Testis (tissue), 3 donors: Measurements from ENCODE around the gene BTBD6. TPM values are rescaled to one million over a fixed set of nuclear protein-coding genes. Genes with fewer than 3 reads are reported as not detected.

Experiments
- DNase-seq: peaks from one replicate; pipeline ENCODE4 v3.0.0-alpha.2; 2019
- H3K27ac ChIP-seq, 2 donors: fragments of 200-600 bp; sonication (generic); one replicate each; pipeline ENCODE4 v1.5.1; 2019
- H3K27me3 ChIP-seq: fragments of 200-600 bp; sonication (generic); one replicate; pipeline ENCODE4 v1.5.1; 2019
- H3K36me3 ChIP-seq: fragments of 200-600 bp; sonication (generic); one replicate; pipeline ENCODE4 v1.5.1; 2017; ENCODE audit warnings: low read depth; ENCODE audit errors: missing control alignments
- H3K4me1 ChIP-seq: fragments of 200-600 bp; sonication (generic); one replicate; pipeline ENCODE4 v1.5.1; 2019
- H3K4me3 ChIP-seq, 2 donors: fragments of 200-600 bp; sonication (generic); one replicate each; pipeline ENCODE4 v1.5.1; 2017 to 2019
- H3K9me3 ChIP-seq: fragments of 200-600 bp; sonication (generic); one replicate; pipeline ENCODE4 v1.5.1; 2017
- POLR2A ChIP-seq: fragments of 450-650 bp; IDR thresholded peaks from one replicate; pipeline ENCODE4 v1.6.1; 2017; ENCODE audit warnings: antibody characterized with exemption, mild to moderate bottlenecking, moderate library complexity
- WGBS, 2 donors: methylation state at CpG; one replicate each; pipeline ENCODE4 v1.1.5; 2018; 5-methylcytosine and 5-hydroxymethylcytosine counted together
- intact Hi-C: fragments of 100-400 bp; cut with DNase I; formaldehyde crosslinking; loops from one replicate; pipeline ENCODE4 v1.15.1; 2023; ENCODE audit warnings: low total_unique reads
- polyA plus RNA-seq: library from polyadenylated mRNA; stranded (reverse); fragments of 350-450 nt; fragmentation: Illumina TruSeq; extraction: RNeasy Lipid Tissue Mini Kit (QIAGEN cat#74804); gene quantifications from one replicate; pipeline ENCODE4 v1.2.3, GENCODE V29; 2014; ENCODE audit warnings: low read depth, low replicate concordance; ENCODE audit not compliant: insufficient read depth
- total RNA-seq, 2 donors: library from RNA; depleted of rRNA; stranded (reverse); fragments of >200 nt; gene quantifications; one replicate each; pipeline ENCODE4 v1.2.3, GENCODE V29; 2016
- TF ChIP-seq, protein P1 (sequence below), 3 experiments: fragments of 450-650 bp in 2 of 3; fragments of 200-600 bp in 1 of 3; sonication (generic) in 1 of 3; IDR thresholded peaks; one replicate each; pipeline ENCODE4 v1.5.1; 2016 to 2019; ENCODE audit warnings: antibody characterized with exemption in 3 of 3, mild to moderate bottlenecking in 2 of 3, moderate library complexity in 1 of 3

Gene BTBD6
- total and polyA plus RNA-seq, 3 donors from 2014 or later = 84.1 to 120 (median 97.6) TPM

DNA sequence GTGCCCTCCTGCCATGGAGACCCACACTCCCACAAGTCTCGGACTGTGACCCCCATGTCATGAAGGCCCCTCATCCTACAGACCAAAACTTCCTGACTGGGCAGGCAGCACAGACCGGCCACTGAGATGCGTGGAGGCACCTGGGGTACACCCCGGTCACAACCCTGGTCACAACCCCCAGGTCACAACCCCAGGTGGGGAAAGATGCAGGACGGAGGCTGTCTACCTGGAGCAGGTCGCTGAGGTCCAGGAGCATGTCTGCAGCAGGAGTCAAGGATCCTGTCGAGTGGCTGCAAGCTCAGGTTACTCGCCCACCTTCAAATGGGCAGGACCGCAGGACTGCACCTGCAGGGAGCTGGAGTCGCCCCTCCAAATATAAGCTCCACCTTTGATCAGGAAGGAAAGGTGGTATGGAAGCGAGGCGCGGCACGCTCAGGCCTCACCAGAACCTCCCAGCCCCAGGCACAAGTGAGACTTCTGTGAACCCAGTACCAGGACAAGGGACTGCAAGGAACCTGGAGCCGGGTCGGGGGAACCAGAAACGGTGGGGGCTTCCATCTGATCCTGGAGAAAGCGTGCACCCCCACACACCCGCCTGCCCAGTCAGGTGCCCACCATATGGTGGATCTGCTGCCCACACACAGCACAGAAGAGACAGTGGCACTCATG is 8.1 kb downstream of the BTBD6 start:
- no peak for TF ChIP-seq POLR2A
- TF ChIP-seq, protein P1, sequence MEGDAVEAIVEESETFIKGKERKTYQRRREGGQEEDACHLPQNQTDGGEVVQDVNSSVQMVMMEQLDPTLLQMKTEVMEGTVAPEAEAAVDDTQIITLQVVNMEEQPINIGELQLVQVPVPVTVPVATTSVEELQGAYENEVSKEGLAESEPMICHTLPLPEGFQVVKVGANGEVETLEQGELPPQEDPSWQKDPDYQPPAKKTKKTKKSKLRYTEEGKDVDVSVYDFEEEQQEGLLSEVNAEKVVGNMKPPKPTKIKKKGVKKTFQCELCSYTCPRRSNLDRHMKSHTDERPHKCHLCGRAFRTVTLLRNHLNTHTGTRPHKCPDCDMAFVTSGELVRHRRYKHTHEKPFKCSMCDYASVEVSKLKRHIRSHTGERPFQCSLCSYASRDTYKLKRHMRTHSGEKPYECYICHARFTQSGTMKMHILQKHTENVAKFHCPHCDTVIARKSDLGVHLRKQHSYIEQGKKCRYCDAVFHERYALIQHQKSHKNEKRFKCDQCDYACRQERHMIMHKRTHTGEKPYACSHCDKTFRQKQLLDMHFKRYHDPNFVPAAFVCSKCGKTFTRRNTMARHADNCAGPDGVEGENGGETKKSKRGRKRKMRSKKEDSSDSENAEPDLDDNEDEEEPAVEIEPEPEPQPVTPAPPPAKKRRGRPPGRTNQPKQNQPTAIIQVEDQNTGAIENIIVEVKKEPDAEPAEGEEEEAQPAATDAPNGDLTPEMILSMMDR (IDR thresholded peaks at IDR 0.05) = no peak
- no peaks in the 10 kb centered on the region for H3K4me1 ChIP-seq
- DNase-seq = no peak

GRCh38 chr14:105257464-105257863 is 9.1 kb downstream of the BTBD6 start:
- DNase-seq = no peak
- 92 to 94% methylated on average over 8 to 15 of the region's 15 CpGs for WGBS, 2 donors
- Histone ChIP-seq H3K27me3 (no peaks in the 10 kb centered on the region), H3K9me3 (no peaks in the 10 kb centered on the region), H3K4me3 (no peak overlapping the region), H3K27ac (no peak overlapping the region), H3K36me3 (no peaks in the 10 kb centered on the region), H3K4me1 (no peaks in the 10 kb centered on the region)
- TF ChIP-seq, protein P1 (IDR thresholded peaks at IDR 0.05) = no peak
- TF ChIP-seq POLR2A = no peak
- intact Hi-C loops = no loop called here

More for the DNA sequence above, 8.1 kb downstream of the BTBD6 start:
- Histone ChIP-seq H3K27me3 (no peaks in the 10 kb centered on the region), H3K36me3 (no peaks in the 10 kb centered on the region), H3K4me3 (no peak overlapping the region), H3K27ac (no peak overlapping the region), H3K9me3 (no peaks in the 10 kb centered on the region)
- intact Hi-C loops = no loop called here
- 95 to 98% methylated on average over 10 to 19 of the region's 19 CpGs for WGBS, 2 donors

- no peaks in the 10 kb centered on the region for H3K27me3 ChIP-seq
- no peaks in the 10 kb centered on the region for H3K4me1 ChIP-seq
- no peak for DNase-seq
- no peak overlapping the region for H3K27ac ChIP-seq
- no peaks in the 10 kb centered on the region for H3K36me3 ChIP-seq
- no peak overlapping the region for H3K4me3 ChIP-seq
- intact Hi-C loops = no loop called here
- no peak for TF ChIP-seq POLR2A
- TF ChIP-seq, protein P1 (IDR thresholded peaks at IDR 0.05) = no peak
- WGBS, 2 donors = 89 to 96% methylated on average over 7 of the region's 7 CpGs
- H3K9me3 ChIP-seq = no peaks in the 10 kb centered on the region
Observed at GRCh38 chr14:105258846-105259245, 10.5 kb downstream of the BTBD6 start.

DNA sequence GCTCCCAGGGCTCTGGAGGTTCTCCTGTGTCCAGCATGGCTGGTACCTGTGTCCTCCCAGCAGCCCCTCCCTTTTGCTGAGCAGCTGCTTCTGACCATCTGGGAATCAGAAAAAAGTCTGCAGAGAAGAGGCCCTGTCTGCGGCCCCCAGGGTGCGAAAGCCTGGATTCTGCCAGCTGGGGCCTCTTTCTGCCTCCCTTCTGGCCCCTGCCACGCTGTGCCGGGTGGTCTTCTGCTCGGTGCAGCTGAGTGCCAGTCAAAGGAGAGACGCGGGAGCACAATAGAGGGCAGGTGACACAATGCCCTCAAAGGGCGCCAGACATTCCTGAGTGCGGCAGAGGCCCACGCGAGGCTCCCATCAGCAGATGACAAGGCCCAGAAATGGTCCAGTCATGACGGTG is 12.6 kb downstream of the BTBD6 start:
- H3K9me3 ChIP-seq = no peaks in the 10 kb centered on the region
- no peaks in the 10 kb centered on the region for H3K36me3 ChIP-seq
- DNase-seq = no peak
- TF ChIP-seq POLR2A = no peak
- TF ChIP-seq, protein P1 (IDR thresholded peaks at IDR 0.05) = no peak
- H3K27ac ChIP-seq = no peak overlapping the region
- WGBS, 2 donors = 89 to 97% methylated on average over 5 to 11 of the region's 12 CpGs
- no peaks in the 10 kb centered on the region for H3K27me3 ChIP-seq
- intact Hi-C loops = no loop called here
- no peaks in the 10 kb centered on the region for H3K4me1 ChIP-seq
- H3K4me3 ChIP-seq = no peak overlapping the region

DNA sequence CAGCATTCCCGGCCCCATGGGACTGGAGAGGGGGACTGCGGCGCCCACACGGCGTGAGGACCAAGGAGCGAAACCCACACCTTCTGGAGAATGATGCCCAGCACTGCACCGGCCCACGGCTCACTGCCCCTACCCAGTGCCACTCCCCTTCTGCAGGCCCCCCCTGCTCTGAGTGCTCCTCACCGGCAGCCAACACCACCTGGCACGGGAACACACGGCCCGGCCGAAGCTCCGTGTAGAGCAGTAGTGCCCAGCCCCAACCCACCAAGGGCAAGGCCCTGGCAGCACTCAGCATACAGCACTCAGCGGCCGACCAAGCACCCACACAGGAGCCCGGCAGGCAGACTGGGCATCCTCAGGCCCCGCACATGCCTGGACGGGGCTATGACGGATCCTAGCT is 13.4 kb downstream of the BTBD6 start:
- no peaks in the 10 kb centered on the region for H3K27me3 ChIP-seq
- WGBS, 2 donors = 92 to 96% methylated on average over 8 to 20 of the region's 20 CpGs
- no peak overlapping the region for H3K4me3 ChIP-seq
- no peak overlapping the region for H3K27ac ChIP-seq
- TF ChIP-seq, protein P1 (IDR thresholded peaks at IDR 0.05) = no peak
- TF ChIP-seq POLR2A = no peak
- H3K9me3 ChIP-seq = no peaks in the 10 kb centered on the region
- no peaks in the 10 kb centered on the region for H3K4me1 ChIP-seq
- intact Hi-C loops = no loop called here
- H3K36me3 ChIP-seq = no peaks in the 10 kb centered on the region
- DNase-seq = no peak
